WTC11 (cell line): ENCODE data around the gene SH2D4B. TPM values are rescaled to one million over a fixed set of nuclear protein-coding genes. Genes with fewer than 3 reads are reported as not detected.

Experiments used
- ATAC-seq: fragments of 200-7000 bp; cut with Tn5 transposase; 2 replicates; pipeline ENCODE4 v1.10.0; 2021; ENCODE audit warnings: mild to moderate bottlenecking, moderate library complexity
- CTCF ChIA-PET: fragments of 300-600 bp; sonication (Branson Sonifier 250); formaldehyde crosslinking; loops from one replicate; lab custom pipeline; 2021; ENCODE audit warnings: antibody characterized with exemption; lab: Charles Lee
- POLR2A ChIA-PET: fragments of 350-600 bp; sonication (Branson Sonifier 250); formaldehyde crosslinking; loops from one replicate; lab custom pipeline; 2021; ENCODE audit warnings: antibody characterized with exemption; lab: Charles Lee
- DNase-seq: peaks from one replicate; pipeline ENCODE4 v3.0.0; 2021; ENCODE audit warnings: low spot score
- H3K27ac Mint-ChIP-seq: 2 replicates; pipeline ENCODE4 v1.8.0; 2021; ENCODE audit warnings: mixed read lengths
- H3K27me3 Mint-ChIP-seq: 2 replicates; pipeline ENCODE4 v1.8.0; 2021; ENCODE audit warnings: low read depth, mild to moderate bottlenecking, moderate library complexity, mixed read lengths
- H3K36me3 Mint-ChIP-seq: 2 replicates; pipeline ENCODE4 v1.8.0; 2021; ENCODE audit warnings: mixed read lengths
- H3K4me1 Mint-ChIP-seq: 2 replicates; pipeline ENCODE4 v1.8.0; 2022; ENCODE audit warnings: mixed read lengths
- H3K4me3 Mint-ChIP-seq: 2 replicates; pipeline ENCODE4 v1.8.0; 2021; ENCODE audit warnings: mild to moderate bottlenecking, moderate library complexity, mixed read lengths
- H3K9me3 Mint-ChIP-seq: 2 replicates; pipeline ENCODE4 v1.8.0; 2021; ENCODE audit warnings: mixed read lengths
- ATF2 ChIP-seq: sonication (generic); formaldehyde crosslinking; IDR thresholded peaks from 2 replicates; pipeline ENCODE4 v1.8.1; 2022; ENCODE audit warnings: low read depth, missing genetic modification reagents, borderline replicate concordance
- ELF4 ChIP-seq: sonication (generic); formaldehyde crosslinking; IDR thresholded peaks from 2 replicates; pipeline ENCODE4 v1.8.1; 2022; ENCODE audit warnings: low read depth, mild to moderate bottlenecking, moderate library complexity, missing genetic modification reagents
- FOXJ3 ChIP-seq: sonication (generic); formaldehyde crosslinking; IDR thresholded peaks from 2 replicates; pipeline ENCODE4 v1.9.0; 2021; ENCODE audit warnings: missing genetic modification reagents, mild to moderate bottlenecking, borderline replicate concordance
- GTF2I ChIP-seq: fragments of 250-450 bp; sonication (Bioruptor Pico); conservative IDR thresholded peaks from 2 replicates; pipeline ENCODE4 v1.4.0; 2021; ENCODE audit warnings: mild to moderate bottlenecking
- HMGXB4 ChIP-seq: sonication (generic); formaldehyde crosslinking; IDR thresholded peaks from 2 replicates; pipeline ENCODE4 v1.8.1; 2023; ENCODE audit warnings: mild to moderate bottlenecking, moderate library complexity, missing genetic modification reagents
- MLX ChIP-seq: sonication (generic); formaldehyde crosslinking; IDR thresholded peaks from 2 replicates; pipeline ENCODE4 v1.8.1; 2023; ENCODE audit warnings: mild to moderate bottlenecking, missing genetic modification reagents, moderate library complexity
- NFATC4 ChIP-seq: fragments of 250-450 bp; sonication (Bioruptor Pico); IDR thresholded peaks from 2 replicates; pipeline ENCODE4 v1.9.0; 2021; ENCODE audit warnings: mild to moderate bottlenecking
- TEAD1 ChIP-seq: sonication (generic); formaldehyde crosslinking; IDR thresholded peaks from 2 replicates; pipeline ENCODE4 v1.8.0; 2022; ENCODE audit warnings: mild to moderate bottlenecking, missing genetic modification reagents
- ZNF121 ChIP-seq: sonication (generic); formaldehyde crosslinking; IDR thresholded peaks from 2 replicates; pipeline ENCODE4 v1.8.0; 2023; ENCODE audit warnings: missing genetic modification reagents
- ZNF138 ChIP-seq: sonication (generic); formaldehyde crosslinking; conservative IDR thresholded peaks from 2 replicates; pipeline ENCODE4 v1.8.1; 2022; ENCODE audit warnings: mild to moderate bottlenecking, moderate library complexity, missing genetic modification reagents
- ZNF219 ChIP-seq: sonication (generic); formaldehyde crosslinking; IDR thresholded peaks from 2 replicates; pipeline ENCODE4 v1.8.0; 2023; ENCODE audit warnings: missing genetic modification reagents, mild to moderate bottlenecking, borderline replicate concordance
- ZNF317 ChIP-seq: sonication (generic); formaldehyde crosslinking; IDR thresholded peaks from 2 replicates; pipeline ENCODE4 v1.8.1; 2023; ENCODE audit warnings: low read depth, mild to moderate bottlenecking, moderate library complexity, missing genetic modification reagents, borderline replicate concordance
- ZNF671 ChIP-seq: fragments of 250-450 bp; sonication (Bioruptor Pico); IDR thresholded peaks from 2 replicates; pipeline ENCODE4 v1.8.0; 2021; ENCODE audit warnings: mild to moderate bottlenecking
- ZSCAN18 ChIP-seq: fragments of 250-450 bp; sonication (Bioruptor Pico); IDR thresholded peaks from 2 replicates; pipeline ENCODE4 v2.1.2; 2022; ENCODE audit warnings: mild to moderate bottlenecking, moderate library complexity
- total RNA-seq: library from RNA; stranded (reverse); gene quantifications from 3 replicates; pipeline ENCODE4 v1.2.3, GENCODE V29; 2021
- TF ChIP-seq, protein P1 (sequence below): fragments of 250-450 bp; sonication (Bioruptor Pico); conservative IDR thresholded peaks from 2 replicates; pipeline ENCODE4 v1.9.0; 2021; ENCODE audit warnings: mild to moderate bottlenecking
- TF ChIP-seq, protein P2 (sequence below): sonication (generic); formaldehyde crosslinking; IDR thresholded peaks from 2 replicates; pipeline ENCODE4 v1.8.0; 2023; ENCODE audit warnings: missing genetic modification reagents

Gene SH2D4B
- total RNA-seq, 1 experiment from 2014 or later, result 0.04 TPM

GRCh38 chr10:80694930-80695329 lies 157.2 kb downstream of the SH2D4B start:
- H3K4me1 Mint-ChIP-seq, result peaks cover 8% of the 10 kb centered on the region; the same call in 1 of the 2 replicates
- POLR2A ChIA-PET, result interaction anchor here (0.9 kb wide), 1 partner anchor 16 kb away, joined by 4 read pairs; no protein-coding TSS in a partner anchor
- no peak overlapping the region for H3K27ac Mint-ChIP-seq
- no peaks in the 10 kb centered on the region for H3K36me3 Mint-ChIP-seq
- TF ChIP-seq, protein P1, sequence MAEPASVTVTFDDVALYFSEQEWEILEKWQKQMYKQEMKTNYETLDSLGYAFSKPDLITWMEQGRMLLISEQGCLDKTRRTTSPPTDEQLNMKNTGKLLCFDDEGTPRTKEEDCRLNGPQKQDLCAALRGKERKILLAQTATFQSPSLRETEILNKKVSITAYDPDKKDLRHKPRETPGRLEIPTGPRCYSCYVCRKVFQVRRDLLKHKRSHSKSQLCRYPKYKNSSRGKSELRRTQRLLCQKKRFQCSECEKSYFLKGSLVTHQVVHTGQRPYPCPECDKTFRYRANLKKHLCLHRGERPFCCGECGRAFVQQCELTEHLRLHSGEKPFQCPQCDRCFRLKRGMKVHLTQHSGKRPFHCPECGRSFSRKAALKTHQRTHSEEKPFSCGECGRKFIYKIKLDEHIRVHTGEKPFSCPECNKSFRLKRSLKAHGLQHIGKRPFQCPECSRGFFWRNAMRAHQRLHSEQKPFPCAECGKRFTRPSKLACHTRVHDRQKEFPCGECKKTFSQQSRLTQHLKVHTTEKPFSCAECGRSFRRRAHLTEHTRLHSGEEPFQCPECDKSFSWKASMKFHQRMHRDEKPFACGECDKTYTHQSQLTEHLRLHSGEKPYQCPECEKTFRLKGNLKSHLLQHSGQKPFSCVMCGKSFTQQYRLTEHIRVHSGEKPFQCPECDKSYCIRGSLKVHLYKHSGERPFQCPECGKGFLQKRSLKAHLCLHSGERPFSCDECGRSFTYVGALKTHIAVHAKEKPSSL (CRISPR knock-in tag), result no peak
- TF ChIP-seq ZNF138 (CRISPR knock-in tag) (no peak), ZNF317 (CRISPR knock-in tag) (no peak), ZNF671 (CRISPR knock-in tag) (no peak), ATF2 (CRISPR knock-in tag) (no peak), ZNF121 (no peak), HMGXB4 (CRISPR knock-in tag) (no peak), ELF4 (CRISPR knock-in tag) (no peak), FOXJ3 (CRISPR knock-in tag) (no peak), MLX (CRISPR knock-in tag) (no peak), GTF2I (CRISPR knock-in tag) (no peak), NFATC4 (CRISPR knock-in tag) (no peak), ZNF219 (CRISPR knock-in tag) (no peak), TEAD1 (CRISPR knock-in tag) (no peak), ZSCAN18 (CRISPR knock-in tag) (no peak)
- TF ChIP-seq, protein P2, sequence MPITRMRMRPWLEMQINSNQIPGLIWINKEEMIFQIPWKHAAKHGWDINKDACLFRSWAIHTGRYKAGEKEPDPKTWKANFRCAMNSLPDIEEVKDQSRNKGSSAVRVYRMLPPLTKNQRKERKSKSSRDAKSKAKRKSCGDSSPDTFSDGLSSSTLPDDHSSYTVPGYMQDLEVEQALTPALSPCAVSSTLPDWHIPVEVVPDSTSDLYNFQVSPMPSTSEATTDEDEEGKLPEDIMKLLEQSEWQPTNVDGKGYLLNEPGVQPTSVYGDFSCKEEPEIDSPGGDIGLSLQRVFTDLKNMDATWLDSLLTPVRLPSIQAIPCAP (CRISPR knock-in tag), result no peak
- ATAC-seq (no peak), DNase-seq (no peak)
- H3K4me3 Mint-ChIP-seq, result no peak overlapping the region
- H3K9me3 Mint-ChIP-seq, result 0 out of 2 replicates have a peak, but pooled peaks cover 4% of the 10 kb centered on the region
- CTCF ChIA-PET, result interaction anchor here (0.8 to 1.2 kb wide), 4 partner anchors 31 to 485 kb away, joined by 3 to 7 read pairs (median 4); no protein-coding TSS in a partner anchor
- no peaks in the 10 kb centered on the region; the same call in 1 of the 2 replicates for H3K27me3 Mint-ChIP-seq

Other genes starting within 250 kb of the SH2D4B start
- gene MAT1A, start 248.2 kb upstream of the SH2D4B start, total RNA-seq, result 2.3 to 5.0 TPM (median 4.3 TPM) in 3 replicates
- gene DYDC1, start 181.1 kb upstream of the SH2D4B start, total RNA-seq, result 0.50 to 0.52 TPM in 2 of 3 replicates, not detected in the other
- gene DYDC2, start 181.1 kb upstream of the SH2D4B start, total RNA-seq, result 1.9 to 3.3 TPM (median 2.4 TPM) in 3 replicates
- gene PRXL2A, start 129.4 kb upstream of the SH2D4B start, total RNA-seq, result 46.6 to 56.5 TPM (median 52.4 TPM) in 3 replicates
- 64.0 to 73.5 TPM (median 72.1 TPM) in 3 replicates for gene TSPAN14, start 83.6 kb upstream of the SH2D4B start, total RNA-seq